ENCODE results near the gene CD70. TPM values are rescaled to one million over a fixed set of nuclear protein-coding genes. Genes with fewer than 3 reads are reported as not detected.

The CD70 gene
- total and polyA plus RNA-seq, 2 donors (not counting 1 experiment from before 2014, with no cell fraction given) = not detected

GRCh38 chr19:6617374-6617773, 26.4 kb upstream of the CD70 start:
- no peak overlapping the region for H3K9ac ChIP-seq (ENCODE audit: insufficient read depth, low read length)
- H4K20me1 ChIP-seq (ENCODE audit: control insufficient read depth, extremely low read depth, insufficient read depth, low read length) = no peaks in the 10 kb centered on the region
- H3K4me2 ChIP-seq (ENCODE audit: extremely low read depth, insufficient read depth, low read length) = no peak overlapping the region
- no peaks in the 10 kb centered on the region for H3K27me3 ChIP-seq (ENCODE audit: control insufficient read depth, insufficient read depth, low read length)
- no peak overlapping the region for H3K4me3 ChIP-seq (replicated peaks in 1 of 4; ENCODE audit: control extremely low read depth in 1 of 4, insufficient read depth in 1 of 4, low read depth in 3 of 4, low read length in 4 of 4)
- no peak for DNase-seq (ENCODE audit: low read depth in 2 of 2)
- H2AFZ ChIP-seq (ENCODE audit: low read length) = no peak overlapping the region
- H3K36me3 ChIP-seq (ENCODE audit: control insufficient read depth, insufficient read depth, low read length) = no peaks in the 10 kb centered on the region
- no peaks in the 10 kb centered on the region for H3K4me1 ChIP-seq (ENCODE audit: control insufficient read depth, extremely low read depth, insufficient read depth, low read length)
- no peaks in the 10 kb centered on the region for H3K9me3 ChIP-seq (ENCODE audit: control insufficient read depth, insufficient read depth, low read depth, low read length)
- TF ChIP-seq CTCF (conservative IDR thresholded peaks at IDR 0.05 in 1 of 2, IDR thresholded peaks at IDR 0.05 in 1 of 2; ENCODE audit: low read depth in 1 of 2, low read length in 2 of 2) (no peak), EZH2 (IDR thresholded peaks at IDR 0.05; ENCODE audit: low read length, missing control alignments) (no peak)
- no peaks in the 10 kb centered on the region for H3K79me2 ChIP-seq (ENCODE audit: control insufficient read depth, insufficient read depth, low read length)
- H3K27ac ChIP-seq (ENCODE audit: insufficient read depth, low read length) = no peak overlapping the region

DNA sequence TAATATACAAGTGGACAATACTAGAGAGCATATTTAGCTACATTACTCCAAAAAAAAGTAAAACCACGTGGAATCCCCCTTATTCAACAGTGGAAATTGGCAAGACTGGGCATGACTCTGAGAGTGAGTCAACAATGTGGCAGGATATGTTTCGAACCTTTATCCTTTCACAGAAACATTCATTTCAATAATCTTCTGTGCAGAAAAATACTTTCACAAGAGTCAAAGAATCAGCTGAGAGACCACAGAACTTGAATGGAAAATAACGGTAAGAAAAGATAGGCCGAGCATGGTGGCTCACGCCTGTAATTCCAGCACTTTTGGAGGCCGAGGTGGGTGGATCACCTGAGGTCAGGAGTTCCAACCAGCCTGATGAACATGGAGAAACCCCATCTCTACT, 25.1 kb upstream of the CD70 start:
- no peak overlapping the region for H3K4me2 ChIP-seq (ENCODE audit: extremely low read depth, insufficient read depth, low read length)

GRCh38 chr19:6613711-6614110, 22.8 kb upstream of the CD70 start:
- no peaks in the 10 kb centered on the region for H3K9me3 ChIP-seq (ENCODE audit: control insufficient read depth, insufficient read depth, low read depth, low read length)
- H3K4me1 ChIP-seq (ENCODE audit: control insufficient read depth, extremely low read depth, insufficient read depth, low read length) = no peaks in the 10 kb centered on the region
- no peak overlapping the region for H3K9ac ChIP-seq (ENCODE audit: insufficient read depth, low read length)
- no peaks in the 10 kb centered on the region for H3K27me3 ChIP-seq (ENCODE audit: control insufficient read depth, insufficient read depth, low read length)
- H3K4me3 ChIP-seq (replicated peaks in 1 of 4; ENCODE audit: control extremely low read depth in 1 of 4, insufficient read depth in 1 of 4, low read depth in 3 of 4, low read length in 4 of 4) = no peak overlapping the region
- TF ChIP-seq EZH2 (IDR thresholded peaks at IDR 0.05; ENCODE audit: low read length, missing control alignments) = no peak
- TF ChIP-seq CTCF (conservative IDR thresholded peaks at IDR 0.05 in 1 of 2, IDR thresholded peaks at IDR 0.05 in 1 of 2; ENCODE audit: low read depth in 1 of 2, low read length in 2 of 2) = no peak
- no peak overlapping the region for H2AFZ ChIP-seq (ENCODE audit: low read length)
- H3K4me2 ChIP-seq (ENCODE audit: extremely low read depth, insufficient read depth, low read length) = no peak overlapping the region
- H3K27ac ChIP-seq (ENCODE audit: insufficient read depth, low read length) = no peak overlapping the region
- no peaks in the 10 kb centered on the region for H3K79me2 ChIP-seq (ENCODE audit: control insufficient read depth, insufficient read depth, low read length)
- H4K20me1 ChIP-seq (ENCODE audit: control insufficient read depth, extremely low read depth, insufficient read depth, low read length) = no peaks in the 10 kb centered on the region
- DNase-seq (ENCODE audit: low read depth in 2 of 2) = peak in 1 of 2 donors; percentile 85
- no peaks in the 10 kb centered on the region for H3K36me3 ChIP-seq (ENCODE audit: control insufficient read depth, insufficient read depth, low read length)

More for the DNA sequence above, 25.1 kb upstream of the CD70 start:
- Histone ChIP-seq H3K36me3 (ENCODE audit: control insufficient read depth, insufficient read depth, low read length) (no peaks in the 10 kb centered on the region), H3K27me3 (ENCODE audit: control insufficient read depth, insufficient read depth, low read length) (no peaks in the 10 kb centered on the region), H3K4me3 (replicated peaks in 1 of 4; ENCODE audit: control extremely low read depth in 1 of 4, insufficient read depth in 1 of 4, low read depth in 3 of 4, low read length in 4 of 4) (no peak overlapping the region), H3K9ac (ENCODE audit: insufficient read depth, low read length) (no peak overlapping the region), H3K27ac (ENCODE audit: insufficient read depth, low read length) (no peak overlapping the region), H4K20me1 (ENCODE audit: control insufficient read depth, extremely low read depth, insufficient read depth, low read length) (no peaks in the 10 kb centered on the region), H3K79me2 (ENCODE audit: control insufficient read depth, insufficient read depth, low read length) (no peaks in the 10 kb centered on the region), H3K4me1 (ENCODE audit: control insufficient read depth, extremely low read depth, insufficient read depth, low read length) (no peaks in the 10 kb centered on the region), H2AFZ (ENCODE audit: low read length) (no peak overlapping the region), H3K9me3 (ENCODE audit: control insufficient read depth, insufficient read depth, low read depth, low read length) (no peaks in the 10 kb centered on the region)
- TF ChIP-seq CTCF (conservative IDR thresholded peaks at IDR 0.05 in 1 of 2, IDR thresholded peaks at IDR 0.05 in 1 of 2; ENCODE audit: low read depth in 1 of 2, low read length in 2 of 2) (no peak), EZH2 (IDR thresholded peaks at IDR 0.05; ENCODE audit: low read length, missing control alignments) (no peak)
- DNase-seq (ENCODE audit: low read depth in 2 of 2) = peak in 1 of 2 donors; percentile 87

Measured in fibroblast of lung (primary cell).